ENCODE data around the gene MBLAC1.

MBLAC1 gene

DNA sequence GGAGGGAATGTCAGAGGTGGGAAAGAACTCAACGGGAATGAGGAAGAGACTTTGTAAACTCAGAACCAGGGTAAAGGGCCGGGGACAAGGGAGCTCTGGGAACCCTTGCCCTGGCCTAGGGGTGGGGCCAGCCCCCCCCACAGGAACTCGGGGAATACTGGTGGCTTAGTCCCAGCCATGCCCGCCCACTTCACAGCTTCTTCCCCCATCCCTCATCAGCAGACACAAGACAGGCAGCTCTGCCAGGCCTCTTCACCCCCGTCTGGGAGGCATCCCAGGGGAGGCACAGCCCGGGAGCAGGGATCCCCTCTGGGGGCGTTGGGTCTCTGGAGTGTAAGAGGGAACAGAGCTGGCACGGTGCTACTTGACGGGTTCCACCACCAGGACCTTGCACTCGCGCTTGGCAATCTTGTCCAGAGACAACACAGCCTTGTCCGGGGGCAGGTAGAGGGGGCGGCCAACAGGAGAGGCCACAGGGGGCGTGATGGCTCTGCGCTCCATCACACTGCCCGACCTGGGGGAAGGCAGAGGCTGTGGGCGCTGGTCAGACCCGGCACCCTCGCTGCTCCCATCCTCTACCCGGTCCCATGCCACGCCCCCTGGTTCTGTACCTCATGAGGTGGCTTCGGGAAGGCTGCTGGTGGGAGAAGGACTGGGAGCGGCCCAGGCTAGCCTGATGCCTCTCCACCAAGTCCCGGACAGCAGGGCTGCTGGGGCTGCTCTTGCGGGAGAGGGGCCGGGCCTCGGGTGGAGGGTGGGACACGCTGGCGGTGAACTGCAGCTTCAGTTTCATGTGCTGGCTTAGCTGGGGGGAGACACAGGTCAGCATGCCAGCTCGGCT, 28.1 kb downstream of the MBLAC1 start:
- DNase-seq: no peak

- no peak for DNase-seq
Observed at GRCh38 chr7:100155553-100156317, 29.0 kb downstream of the MBLAC1 start.

- no peak for DNase-seq
Observed at GRCh38 chr7:100156331-100157068, 29.7 kb downstream of the MBLAC1 start.

DNA sequence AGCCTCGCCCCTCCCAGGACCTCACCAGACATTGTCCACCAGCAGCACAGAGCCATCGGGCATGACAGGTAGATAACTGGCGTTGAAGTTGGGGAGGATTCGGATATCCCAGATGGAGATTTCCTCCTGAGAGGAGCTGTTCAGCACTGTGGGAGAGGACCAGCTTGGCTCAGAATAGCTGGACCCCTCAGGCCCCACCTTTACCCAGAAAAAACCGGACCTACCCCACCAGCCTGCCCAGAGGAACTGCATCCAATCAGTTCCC, 30.2 kb downstream of the MBLAC1 start:
- DNase-seq: no peak

- DNase-seq: peak; percentile 69
Observed at GRCh38 chr7:100157334-100158228, 30.8 kb downstream of the MBLAC1 start.

DNA sequence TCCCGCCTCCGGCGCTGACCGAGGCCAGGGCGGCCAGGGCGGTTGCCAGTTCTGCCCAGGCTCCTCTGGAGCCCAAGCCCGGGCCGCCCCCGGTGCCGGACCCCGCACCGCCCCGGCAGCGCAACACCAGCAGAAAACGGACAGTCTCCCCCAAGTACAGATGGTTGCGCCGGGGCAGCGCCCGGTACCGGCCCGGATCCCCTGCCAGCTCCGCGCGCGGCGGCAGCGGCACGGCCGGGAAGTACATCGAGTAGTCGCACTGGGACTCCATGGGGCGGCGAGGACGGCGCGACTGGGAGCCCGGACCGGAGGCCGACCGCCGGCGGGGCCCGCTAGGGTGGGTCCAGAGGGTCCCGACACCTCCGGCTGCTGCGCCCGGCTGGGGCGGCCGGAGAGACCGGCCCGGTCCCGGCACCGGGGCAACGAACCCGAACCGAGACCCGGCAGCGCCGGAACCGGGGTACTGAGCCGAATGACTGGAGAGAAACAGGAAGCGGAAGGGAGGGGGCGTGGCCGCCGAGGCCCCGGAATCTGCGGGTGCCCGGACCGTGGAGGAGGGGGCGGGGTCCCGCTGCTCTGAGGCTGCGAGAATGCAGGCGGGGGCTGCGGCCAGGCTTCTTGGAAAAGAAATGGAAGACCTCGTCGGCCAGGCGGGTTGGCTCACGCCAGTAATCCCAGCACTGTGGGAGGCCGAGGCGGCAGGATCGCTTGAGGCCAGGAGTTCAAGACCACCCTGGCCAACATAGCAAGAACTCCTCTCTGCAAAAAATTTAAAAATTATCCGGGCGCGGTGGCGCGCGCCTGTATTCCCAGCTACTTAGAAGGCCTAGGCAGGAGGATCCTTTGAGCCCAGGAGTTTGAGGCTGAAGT, 31.7 kb downstream of the MBLAC1 start, which contains the start of gene TRAPPC14:
Gene TRAPPC14 (minus strand): TSS at position 495 of the 870 bp plus-strand sequence. CDS start 224 bp downstream, at position 271.
- DNase-seq: peak; percentile 83

DNA sequence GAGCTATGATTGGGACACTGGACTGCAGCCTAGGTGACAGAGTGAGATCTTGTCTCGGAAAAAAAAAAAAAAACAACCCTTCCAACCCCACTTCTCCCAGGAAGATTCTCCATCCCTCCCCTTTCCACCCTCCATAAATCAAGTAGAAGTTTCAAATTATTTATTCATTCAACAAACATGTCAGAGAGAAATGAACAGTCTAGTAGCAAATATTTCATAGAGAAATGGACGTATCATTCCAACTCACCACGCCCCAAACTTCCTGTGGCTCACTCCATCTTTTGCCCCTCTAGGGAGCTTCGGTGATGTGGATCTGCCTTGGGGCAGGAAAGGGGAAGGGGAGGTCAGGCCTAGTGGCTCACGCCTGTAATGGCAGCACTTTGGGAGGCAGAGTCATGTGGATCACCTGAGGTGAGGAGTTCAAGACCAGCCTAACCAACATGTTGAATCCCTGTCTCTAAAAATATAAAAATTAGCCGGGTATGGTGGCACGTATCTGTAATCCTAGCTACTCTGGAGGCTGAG, 32.4 kb downstream of the MBLAC1 start:
- DNase-seq: no peak

GRCh38 chr7:100160067-100160466, 33.3 kb downstream of the MBLAC1 start:
- DNase-seq: no peak

GRCh38 chr7:100163006-100163531, 36.3 kb downstream of the MBLAC1 start:
- DNase-seq: peak; percentile 24

DNA sequence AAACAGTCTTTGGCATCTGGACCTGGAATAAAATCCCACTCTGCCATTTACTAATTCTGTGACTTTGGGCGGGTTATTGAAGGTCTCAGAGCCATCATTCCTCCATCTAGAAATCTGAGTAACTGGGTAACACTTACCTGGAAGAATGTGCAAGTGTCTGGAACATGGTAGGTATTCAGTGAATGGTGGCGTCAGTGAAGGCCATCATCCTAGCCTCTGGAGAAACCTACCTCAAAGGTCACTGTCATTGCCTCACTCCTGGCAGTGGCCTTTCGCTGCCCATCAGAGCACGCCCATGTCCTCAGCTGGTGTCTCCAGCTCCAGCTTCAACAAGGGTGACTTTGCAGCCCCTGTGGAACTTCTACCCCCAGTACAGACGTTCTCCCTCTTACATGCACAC, 37.1 kb downstream of the MBLAC1 start:
- DNase-seq: no peak

DNA sequence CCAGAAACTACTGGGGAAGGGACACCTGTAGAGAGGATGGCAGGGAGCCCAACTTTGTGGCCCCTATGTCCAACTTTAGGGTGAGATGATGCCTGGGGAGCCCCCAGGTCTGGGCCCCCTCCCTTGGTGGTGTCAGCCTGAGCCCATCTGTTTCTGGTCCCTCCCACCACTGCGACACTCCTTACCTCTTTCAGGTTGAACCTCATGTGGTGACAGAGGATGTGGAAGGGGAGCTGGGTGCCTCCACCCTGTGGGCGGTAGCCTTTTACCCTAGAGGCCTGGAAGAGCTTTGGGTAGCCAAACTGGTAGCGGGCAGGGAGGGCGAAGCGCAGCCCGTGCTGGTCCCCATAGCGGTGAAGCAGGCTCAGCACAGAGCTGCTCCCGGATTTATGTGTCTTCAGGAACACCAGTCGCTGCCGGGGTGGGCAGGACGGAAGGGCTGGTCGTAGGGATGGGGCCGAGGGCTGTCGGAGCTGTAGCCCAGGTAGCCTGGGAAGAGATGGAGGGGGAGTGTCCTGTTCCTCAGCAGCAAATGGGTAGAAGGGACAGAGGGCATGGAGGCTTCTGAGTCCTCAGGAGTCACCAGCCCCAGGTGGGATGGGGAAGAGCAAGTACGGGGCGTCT, 39.7 kb downstream of the MBLAC1 start:
- DNase-seq: no peak

DNA sequence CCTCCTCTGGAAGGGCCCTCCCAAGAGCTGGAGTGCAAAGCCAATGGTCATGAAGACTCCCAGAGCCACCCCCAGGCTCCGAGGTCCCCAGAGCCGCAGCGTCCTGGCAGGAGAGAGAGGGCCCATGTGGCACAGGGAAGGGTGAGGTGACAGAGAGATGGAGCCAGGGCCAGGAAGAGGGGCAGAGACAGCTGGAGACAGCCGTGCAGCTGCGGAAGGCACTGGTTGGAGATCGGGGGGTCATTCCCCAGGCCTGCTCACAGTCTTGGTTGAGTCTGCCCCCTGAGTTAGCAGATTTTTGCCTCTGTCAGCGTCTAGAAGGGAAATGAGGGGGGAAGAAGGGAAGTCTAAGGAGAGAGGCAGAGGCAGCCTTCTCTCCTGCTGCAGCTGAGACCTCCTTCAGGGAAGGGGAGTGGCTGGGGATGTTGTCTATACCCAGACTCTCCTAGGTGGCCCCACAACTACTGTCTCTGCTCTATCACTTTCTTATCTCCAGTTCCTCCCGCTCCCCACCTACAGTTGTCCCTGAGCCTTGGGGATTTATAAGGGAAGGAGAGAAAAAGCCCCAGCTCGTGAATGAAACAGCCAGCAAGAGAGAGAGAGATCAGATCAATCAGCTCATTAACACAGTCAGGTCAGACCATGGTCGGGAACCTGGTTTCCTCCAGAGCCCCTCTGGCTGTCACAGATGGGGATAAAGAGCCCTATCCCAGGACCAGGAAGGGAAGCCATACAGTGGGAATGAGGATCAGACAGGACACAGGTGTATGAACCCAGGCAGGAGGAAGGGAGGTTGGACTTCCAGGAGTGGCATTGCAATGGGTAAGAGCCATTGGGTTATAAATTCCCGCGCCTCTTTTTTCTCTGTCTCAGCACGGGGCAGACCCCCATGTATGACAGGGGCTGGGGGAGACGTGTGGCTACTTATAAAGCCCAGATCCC, 40.5 kb downstream of the MBLAC1 start:
- DNase-seq: no peak

DNA sequence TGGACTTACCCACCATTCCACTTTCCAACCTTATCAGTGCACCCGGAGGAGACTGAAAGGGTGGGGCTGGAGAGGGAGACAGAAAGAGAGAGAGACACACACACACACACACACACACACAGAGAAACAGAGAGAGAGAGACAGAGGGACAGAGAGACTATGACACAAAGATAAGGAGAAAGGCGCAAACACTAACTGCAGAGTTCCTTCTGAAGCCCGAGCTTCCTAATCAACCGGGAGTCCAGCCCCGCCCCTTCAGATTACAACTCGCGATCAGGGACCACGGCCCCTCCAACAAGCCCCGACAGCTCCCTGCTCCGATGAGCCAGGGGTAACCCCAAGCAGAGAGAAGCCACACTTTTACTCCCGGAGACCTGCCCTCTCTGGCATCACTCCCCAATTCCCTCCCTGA, 41.2 kb downstream of the MBLAC1 start:
- peak; percentile 21 for DNase-seq

GRCh38 chr7:100169147-100169850, 42.5 kb downstream of the MBLAC1 start:
- no peak for DNase-seq

- DNase-seq: no peak
Observed at GRCh38 chr7:100170101-100170897, 43.5 kb downstream of the MBLAC1 start.

DNA sequence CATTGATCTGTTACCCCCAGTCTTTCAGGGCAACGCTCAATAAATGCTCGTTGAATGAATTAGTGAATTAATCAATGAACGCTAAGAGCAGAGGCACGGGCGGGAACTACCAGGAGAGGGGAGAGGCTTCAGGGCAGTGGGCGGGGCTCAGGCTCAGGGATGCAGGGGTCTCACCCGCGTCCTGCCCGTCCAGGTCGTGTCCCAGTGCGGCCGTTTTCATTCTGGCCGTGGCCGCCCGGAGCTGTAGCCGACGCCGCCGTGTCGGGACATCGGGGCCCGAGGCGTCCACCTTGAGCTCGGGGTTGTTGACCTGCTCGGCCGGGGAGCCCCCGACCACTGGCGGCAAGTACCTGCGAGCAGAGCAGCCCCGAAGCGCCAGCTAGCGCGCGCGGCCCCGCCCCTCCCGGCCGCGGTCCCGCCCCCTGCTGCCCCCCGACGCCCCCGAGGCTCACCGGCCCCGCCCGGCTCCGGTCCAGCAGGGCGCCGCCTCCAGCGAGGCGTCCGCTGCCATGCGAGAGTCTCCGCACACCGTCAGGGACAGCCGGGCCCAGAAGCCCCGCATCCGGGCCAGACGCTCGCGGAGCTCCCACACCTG, 44.4 kb downstream of the MBLAC1 start:
- no peak for DNase-seq

- DNase-seq: no peak
Observed at GRCh38 chr7:100171840-100172239, 45.1 kb downstream of the MBLAC1 start.
